Kidney epithelial cell (primary cell): Measurements from ENCODE around the gene PPP1CA. TPM values are rescaled to one million over a fixed set of nuclear protein-coding genes. Genes with fewer than 3 reads are reported as not detected.
A peak's percentile ranks its signal among the peaks of the same experiment; 100 is the strongest.

Experiments used
- DNase-seq: peaks from one replicate; pipeline ENCODE4 v3.0.0-alpha.2; 2010; ENCODE audit warnings: low read depth
- H3K27me3 ChIP-seq: 2 replicates; pipeline ENCODE4 v1.6.0; 2011; ENCODE audit warnings: low read length; ENCODE audit not compliant: control insufficient read depth, insufficient read depth
- H3K36me3 ChIP-seq: 2 replicates; pipeline ENCODE4 v1.5.1; 2011; ENCODE audit warnings: low read length; ENCODE audit not compliant: control insufficient read depth, insufficient read depth
- H3K4me3 ChIP-seq: 2 replicates; pipeline ENCODE4 v1.5.1; 2011; ENCODE audit warnings: low read depth, mild to moderate bottlenecking, control low read depth, low read length
- CTCF ChIP-seq: IDR thresholded peaks from 2 replicates; pipeline ENCODE4 v1.5.1; 2011; ENCODE audit warnings: mild to moderate bottlenecking, moderate library complexity, low read length, control low read depth, inconsistent platforms; ENCODE audit not compliant: insufficient read depth, poor library complexity, severe bottlenecking
- total RNA-seq: library from RNA; depleted of rRNA; stranded (reverse); fragments of >200 nt; gene quantifications from 2 replicates; pipeline ENCODE4 v1.2.3, GENCODE V29; 2015

The PPP1CA gene
- total RNA-seq, 1 donor from 2014 or later = 319 TPM

DNA sequence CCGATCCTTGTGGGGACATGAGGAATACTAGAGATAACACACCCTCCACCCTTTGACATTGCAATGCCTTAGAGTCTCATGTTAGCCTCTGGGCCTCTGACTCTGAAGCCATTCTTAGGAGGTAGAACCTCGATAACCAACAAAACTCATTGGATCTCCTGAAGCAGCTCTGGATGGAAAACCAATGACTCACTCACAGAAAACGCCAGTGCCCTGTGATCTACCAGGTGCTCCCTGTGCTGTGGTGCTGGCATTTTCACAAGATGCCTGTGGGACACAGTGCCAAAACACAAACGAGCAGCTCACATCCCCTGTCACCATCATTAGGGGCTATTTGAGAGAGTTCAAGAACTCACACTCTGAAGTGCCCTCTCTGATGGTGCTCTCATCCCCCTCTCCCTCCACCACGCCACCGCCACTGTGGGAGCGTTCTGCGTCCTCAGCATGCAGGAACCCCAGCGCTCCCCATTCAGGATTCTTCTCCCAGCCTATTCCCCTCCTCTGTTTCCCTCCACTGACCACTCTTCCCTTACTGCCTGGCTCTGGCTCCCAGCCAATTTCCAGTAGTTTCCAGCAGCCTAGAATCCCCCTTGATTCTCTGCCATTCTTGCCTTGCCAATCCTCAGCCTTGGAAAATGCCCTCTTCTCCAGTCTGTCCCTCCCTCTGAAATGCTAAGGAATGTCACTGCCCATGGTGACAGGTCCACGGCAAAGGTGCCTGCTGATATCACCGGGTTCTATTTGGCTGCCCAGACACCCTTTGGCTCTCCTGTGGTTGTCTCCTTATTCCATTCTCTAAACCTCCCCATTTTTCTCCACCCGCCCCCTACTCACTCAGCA, 43.6 kb downstream of the PPP1CA start:
- H3K4me3 ChIP-seq = no peak overlapping the region
- no peak for TF ChIP-seq CTCF
- peaks cover 1% of the 10 kb centered on the region for H3K36me3 ChIP-seq
- H3K27me3 ChIP-seq = no peaks in the 10 kb centered on the region
- no peak for DNase-seq

- TF ChIP-seq CTCF = peak; percentile 95
- H3K27me3 ChIP-seq = no peaks in the 10 kb centered on the region
- DNase-seq = no peak
- no peaks in the 10 kb centered on the region for H3K36me3 ChIP-seq
- H3K4me3 ChIP-seq = no peak overlapping the region
Measured at GRCh38 chr11:67356864-67357561, 44.6 kb downstream of the PPP1CA start.

- no peak for TF ChIP-seq CTCF
- H3K4me3 ChIP-seq = no peak overlapping the region
- no peaks in the 10 kb centered on the region for H3K27me3 ChIP-seq
- no peaks in the 10 kb centered on the region for H3K36me3 ChIP-seq
- no peak for DNase-seq
Measured at GRCh38 chr11:67356387-67356863, 45.2 kb downstream of the PPP1CA start.

GRCh38 chr11:67355794-67356386, 45.8 kb downstream of the PPP1CA start:
- no peak for DNase-seq
- no peaks in the 10 kb centered on the region for H3K36me3 ChIP-seq
- no peak for TF ChIP-seq CTCF
- H3K4me3 ChIP-seq = no peak overlapping the region
- H3K27me3 ChIP-seq = no peaks in the 10 kb centered on the region

GRCh38 chr11:67355023-67355793, 46.5 kb downstream of the PPP1CA start:
- no peaks in the 10 kb centered on the region for H3K27me3 ChIP-seq
- DNase-seq = no peak
- H3K36me3 ChIP-seq = no peaks in the 10 kb centered on the region
- TF ChIP-seq CTCF = no peak
- no peak overlapping the region for H3K4me3 ChIP-seq
